GM18873 (cell line): ENCODE measurements around the gene CEP170B.

Experiments used
- ATAC-seq: cut with Tn5 transposase; IDR thresholded peaks from one replicate; pipeline ENCODE4 v1.9.1; 2021; ENCODE audit warnings: mild to moderate bottlenecking, moderate library complexity, moderate number of reproducible peaks; ENCODE audit not compliant: unreplicated experiment, low FRiP score

CEP170B gene

DNA sequence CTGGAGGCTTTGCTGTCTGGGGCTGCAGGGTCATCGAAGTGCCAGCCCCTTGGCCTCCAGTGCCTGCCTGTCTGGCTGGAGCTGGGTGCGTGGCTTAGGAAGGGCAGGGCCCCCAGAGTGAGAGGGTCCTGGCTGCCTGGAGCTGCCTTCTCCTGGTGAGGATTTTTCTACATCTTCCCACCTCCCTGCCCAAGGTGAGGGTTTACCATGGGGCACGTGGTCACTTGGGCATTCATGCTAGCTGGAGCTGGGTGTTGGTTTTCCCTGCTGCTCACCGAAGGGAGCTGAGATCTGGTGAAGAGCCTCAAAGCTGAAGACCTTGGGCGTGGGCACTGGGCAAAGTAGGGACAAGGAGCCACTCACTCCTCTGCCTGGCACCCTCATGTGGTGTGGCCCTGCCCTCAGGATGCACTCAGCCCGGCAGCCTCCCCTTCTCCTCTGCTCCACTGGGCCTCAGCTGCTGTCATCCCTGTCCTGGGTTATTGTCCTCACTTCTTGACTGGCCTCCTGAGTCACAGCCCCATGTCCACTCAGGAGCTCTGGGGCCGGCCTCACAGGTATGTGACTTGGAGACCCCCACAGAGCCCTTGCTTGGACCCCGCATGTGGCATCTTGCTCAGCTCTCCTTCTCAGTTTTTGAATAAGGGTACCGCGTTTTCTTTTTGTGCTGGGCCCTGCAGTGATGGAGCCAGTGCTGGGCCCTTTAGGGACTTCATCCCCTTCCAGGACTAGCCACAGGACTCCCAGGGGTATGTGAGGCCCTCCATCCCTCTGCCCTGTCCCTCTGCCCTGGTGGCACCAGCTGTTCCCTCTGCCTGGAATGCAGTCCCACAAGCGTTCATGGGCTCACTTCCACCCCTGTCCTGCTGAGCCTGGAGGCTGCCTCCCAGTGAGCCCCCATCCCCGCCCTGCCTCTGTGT lies 1.6 kb downstream of the CEP170B start:
- no peak for ATAC-seq

DNA sequence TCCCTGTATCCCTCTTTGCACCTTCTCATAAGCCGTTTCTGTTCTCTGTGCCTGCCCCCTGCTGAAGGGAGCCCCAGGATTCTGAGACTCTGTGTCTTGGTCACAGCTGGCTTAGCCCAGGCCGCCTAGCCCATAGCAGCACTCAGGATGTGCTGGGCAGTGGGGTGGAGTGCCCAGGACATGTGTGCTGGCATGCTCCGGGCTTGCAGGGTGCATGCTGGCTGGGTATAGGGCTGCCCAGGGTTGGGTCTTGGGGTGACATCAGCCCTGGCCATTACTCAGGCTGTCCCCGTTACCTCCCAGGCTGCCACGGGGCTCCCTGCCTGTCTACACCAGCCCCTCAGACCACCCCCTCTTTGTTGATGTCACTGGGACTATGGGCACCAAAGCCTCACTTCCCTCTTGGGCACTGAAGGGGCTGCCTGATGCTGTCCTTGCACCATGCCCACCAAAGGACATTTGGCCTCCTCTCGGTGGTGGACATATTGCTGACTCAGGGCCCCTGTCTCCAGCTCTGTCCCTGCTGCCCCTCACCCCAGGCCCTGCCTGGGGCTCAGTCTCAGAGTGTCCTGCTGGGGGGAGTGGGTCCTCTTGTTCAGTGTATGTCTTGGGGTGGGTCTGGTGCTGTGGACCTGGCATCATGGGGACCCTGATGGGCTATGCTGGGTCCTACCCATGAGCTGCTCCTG lies 2.4 kb downstream of the CEP170B start:
- no peak for ATAC-seq

DNA sequence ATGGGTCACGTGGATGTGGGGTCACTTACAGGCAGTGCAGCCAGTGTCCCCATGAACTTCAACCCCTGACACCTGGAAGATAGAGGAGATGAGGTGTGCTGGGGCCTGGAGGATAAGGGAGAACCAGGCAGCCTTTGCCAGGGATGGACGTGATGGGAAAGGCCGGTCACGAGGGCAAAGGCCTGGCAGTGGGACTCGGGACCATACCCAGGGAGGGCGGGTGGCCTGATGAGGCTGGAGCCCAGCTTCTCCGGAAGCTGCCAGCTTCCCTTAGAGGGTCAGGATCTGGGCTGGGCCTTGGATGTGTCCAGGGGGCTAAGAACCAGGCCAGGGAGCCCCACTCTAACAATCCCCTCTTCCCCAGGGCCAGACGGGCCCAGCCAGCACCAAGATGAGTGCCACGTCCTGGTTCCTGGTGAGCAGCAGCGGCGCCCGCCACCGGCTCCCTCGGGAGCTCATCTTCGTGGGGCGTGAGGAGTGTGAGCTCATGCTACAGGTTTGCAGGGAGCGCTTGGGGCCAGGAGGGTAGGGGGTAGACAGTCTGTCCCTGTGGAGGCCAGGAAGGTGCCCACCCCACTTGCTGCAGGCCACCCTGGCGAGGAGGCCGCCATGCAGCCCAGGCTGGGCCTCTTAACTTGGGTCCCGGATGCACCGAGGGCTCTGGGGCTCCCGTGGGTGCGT lies 3.1 kb downstream of the CEP170B start:
- no peak for ATAC-seq

DNA sequence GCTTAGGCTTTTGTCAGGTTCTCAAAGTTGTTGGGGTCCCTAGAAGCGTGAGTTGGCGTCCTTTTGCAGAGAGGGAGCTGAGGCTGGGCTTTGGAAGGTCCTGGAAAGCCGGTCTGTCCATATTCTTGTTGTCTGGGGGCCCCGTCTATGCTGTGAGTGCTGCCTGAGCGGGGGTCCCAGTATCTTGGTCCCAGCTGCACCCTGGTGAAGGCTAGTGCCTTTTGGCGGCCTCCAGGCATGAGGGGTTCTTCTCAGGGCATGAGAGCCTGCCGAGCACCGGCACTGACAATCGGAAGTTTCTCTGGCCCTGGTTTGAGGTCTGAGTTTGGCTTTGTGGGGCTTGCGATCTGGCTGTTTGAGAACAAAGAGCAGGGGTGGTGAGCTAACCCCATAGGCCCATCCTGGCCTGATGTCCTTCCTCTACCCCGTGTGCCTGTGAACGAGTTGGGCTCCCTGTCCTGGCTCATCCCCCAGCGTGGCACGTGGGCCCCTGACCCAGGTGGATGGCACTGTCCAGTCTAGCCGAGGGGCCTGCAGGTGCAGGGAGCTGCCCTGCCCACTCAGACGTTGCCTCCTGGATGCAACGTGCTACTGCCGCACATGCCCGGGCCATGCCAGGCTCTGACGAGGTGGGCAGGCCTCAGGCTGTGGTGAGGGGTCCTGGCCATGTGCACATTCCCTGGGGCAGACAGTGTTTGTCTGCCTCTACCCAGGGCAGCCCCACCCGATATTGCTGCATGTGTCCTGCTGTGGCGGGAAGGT lies 3.9 kb downstream of the CEP170B start:
- ATAC-seq = no peak

DNA sequence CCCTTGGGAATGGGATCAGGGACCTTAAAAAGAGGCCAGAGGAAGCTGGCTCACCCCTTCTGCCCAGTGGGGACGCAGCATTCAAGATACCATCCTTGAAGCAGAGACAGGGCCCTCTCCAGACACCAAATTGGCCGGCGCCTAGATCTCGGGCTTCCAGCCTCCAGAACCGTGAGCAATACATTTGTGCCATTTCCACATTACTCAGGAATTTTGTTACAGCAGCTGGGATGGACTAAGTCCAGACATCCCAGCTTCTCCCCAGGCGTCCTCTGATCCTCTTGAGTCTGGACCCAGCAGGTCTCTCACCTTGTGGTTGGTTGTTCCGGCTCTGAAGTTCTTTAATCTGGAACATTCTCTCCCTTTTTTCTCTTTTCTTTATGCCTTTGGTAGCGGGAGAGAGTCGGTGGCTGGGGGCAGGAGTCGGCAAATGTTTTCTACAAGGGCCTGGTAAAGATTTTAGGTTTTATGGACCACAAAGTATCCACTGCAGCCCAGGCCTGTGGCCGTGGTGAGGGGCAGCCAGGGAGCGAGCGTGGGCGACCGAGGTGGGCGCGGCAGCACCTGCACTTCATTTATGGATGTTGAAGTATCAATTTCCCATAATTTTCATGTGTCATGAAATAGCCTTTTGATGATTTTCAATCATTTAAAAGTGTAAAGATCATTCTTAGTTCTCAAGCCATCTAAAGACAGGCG lies 4.8 kb downstream of the CEP170B start:
- no peak for ATAC-seq

DNA sequence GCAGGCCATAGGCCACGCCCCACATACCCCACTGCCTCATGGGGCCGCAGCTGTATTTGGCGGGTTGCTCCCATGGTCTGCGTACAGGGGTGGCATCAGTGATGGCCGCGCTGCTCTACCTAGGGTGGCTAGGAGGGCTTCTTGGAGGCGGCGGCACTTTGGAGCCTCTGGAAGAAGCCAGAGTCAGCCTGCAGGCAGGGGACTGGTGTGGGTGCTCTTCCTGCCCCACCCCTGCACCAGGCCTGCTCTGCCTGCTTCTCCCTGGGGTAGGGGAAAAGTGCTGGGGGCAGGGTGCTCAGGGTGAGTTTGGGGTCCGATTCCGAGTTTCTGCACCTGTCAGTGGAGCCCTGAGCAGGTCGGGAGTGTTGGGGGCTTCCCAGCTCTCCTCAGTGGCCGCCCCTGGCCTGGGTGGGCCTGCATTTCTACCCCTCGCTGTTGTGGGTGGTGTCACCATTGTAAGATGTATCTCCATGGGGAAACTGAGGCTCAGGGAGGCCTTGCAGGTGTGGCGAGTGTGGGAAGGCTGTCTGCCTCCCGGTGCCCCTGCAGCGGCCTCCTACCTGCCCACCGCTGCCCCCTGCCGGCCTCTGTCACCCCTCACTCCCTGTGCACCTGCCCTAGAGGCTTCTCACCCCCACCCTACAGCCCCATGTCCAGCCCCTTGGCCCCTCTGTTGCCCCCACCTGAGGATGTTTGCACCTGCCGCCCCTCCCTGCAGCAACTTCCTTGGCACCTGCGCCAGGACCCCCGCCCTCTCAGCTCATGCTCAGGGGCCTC lies 5.5 kb downstream of the CEP170B start:
- no peak for ATAC-seq

DNA sequence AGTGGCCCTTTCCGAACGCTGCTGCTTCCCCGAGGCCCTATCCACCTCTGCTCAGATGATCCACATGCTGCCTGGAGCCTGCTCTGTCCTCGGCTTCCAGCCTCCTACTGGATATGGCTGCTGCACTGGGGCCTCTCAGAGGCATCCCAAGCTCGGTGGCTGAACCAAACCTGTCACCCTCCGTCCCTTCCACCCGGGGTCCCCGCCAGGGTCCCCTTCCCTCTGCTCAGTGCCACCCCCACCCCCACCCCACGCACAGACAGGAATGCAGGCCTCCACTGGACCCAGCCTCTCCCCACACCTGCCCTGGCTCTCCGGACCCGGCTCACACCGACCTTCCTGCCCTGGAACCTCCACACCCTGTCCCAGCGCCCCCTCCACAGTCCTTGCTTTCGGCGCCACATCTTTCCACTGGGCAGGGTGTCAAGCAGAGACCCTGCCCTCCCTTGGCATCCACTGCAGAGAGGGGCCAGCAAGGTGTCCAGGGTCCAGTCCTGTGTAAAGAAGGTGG lies 6.1 kb downstream of the CEP170B start:
- ATAC-seq = no peak

DNA sequence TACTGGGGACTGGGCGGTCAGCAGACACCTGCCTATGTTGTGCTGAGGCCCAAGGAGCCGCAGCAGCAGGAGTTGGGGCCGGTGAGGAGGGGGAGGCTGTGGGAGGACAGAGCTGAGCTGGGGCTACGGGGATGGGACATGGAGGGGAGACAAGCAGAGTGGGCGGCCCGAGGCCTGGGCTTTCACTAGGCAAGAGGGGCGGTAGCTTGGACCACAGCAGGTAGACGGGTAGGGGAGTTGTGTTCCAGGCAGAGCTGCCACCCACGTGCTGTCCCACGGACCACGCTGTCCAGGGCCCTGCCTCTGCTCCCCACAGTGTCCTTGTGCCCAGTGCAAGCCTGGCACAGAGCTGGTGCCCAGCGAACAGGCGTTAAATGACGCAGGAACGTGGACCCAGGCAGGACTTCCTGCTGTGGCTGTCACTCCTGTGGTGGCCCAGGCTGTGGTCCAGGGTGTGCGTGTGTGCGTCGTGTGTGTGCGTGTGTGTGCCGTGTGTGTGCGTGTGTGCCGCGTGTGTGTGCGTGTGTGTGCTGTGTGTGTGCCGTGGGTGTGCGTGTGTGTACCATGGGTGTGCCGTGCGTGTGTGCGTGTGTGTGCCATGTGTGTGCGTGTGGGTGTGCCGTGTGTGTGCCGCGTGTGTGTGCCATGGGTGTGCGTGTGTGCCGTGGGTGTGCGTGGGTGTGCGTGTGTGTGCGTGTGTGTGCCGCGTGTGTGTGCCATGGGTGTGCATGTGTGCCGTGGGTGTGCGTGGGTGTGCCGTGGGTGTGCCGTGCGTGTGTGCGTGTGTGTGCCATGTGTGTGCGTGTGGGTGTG lies 6.8 kb downstream of the CEP170B start:
- no peak for ATAC-seq

DNA sequence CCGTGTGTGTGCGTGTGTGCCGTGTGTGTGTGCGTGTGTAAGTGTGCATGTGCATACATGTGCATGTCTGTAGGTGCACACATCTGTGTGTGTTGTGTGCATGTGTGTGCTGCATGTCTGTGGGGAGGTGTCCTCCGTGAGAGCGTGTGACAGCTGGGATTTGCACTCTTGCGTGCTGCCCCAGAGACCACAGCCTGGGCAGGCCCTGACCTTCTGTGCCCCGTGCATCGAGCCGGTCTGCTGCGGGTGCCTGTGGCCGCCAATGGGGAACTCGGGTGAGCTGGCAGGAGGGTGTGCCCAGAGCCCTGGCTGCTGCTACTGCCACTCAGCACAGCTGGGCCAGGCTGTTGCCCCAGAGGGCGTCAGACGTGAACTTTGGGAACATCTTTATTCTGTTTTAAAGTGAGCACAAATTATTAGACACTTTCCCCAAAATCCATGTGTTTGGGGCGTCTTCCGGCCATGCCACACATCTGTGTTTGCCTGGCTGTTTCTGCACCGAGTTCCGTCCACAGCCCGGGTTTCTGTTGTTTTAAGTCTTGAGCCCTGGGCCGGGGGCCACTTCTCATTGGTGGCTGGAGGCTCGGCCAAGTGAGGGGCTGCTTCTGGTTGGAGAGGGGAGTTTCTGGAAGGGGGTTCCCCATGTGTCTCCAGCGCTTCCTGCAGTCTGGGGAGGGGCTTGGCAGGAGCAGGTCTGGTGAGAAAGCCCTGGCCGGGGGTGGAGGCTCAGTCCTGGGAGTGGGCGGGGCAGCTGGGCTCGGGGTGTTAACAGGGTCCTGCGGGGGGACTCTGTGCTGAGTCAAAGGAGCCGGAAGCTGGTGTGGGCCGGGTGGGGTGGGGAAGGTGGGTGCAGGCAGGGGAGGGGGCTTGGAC lies 7.6 kb downstream of the CEP170B start:
- ATAC-seq = no peak

DNA sequence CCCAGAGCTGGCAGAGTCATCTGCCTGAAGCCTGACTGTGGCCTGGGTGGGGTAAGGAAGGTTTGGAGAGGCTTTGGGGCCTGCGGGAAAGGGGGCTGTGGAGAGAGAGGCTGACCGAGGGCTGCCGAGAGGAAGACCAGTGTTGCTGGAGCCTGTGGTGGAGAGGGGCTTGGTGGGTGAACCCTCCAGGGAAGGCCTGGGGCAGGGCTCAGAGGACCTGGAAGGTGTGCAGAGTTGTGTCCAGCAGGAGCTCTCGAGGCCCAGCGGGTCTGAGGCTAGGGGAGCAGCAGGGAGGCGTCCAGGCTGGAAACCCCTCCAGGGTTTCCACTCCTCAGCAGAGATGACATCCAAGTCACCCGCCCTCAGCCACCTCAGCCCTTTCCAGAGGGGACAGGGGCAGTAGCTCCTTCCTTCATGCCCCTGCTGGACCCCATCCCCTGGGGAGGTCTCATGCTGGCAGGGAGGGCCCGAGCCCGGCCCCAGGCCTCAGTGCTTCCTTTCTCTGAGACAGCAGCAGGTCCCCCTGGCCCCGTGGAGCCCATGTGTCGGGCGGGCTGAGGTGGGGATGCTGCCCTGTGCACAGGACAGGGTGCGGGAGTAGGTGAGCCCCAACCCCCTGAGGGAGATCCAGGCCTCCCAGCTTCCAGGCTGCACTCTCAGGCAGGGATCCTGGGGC lies 8.4 kb downstream of the CEP170B start:
- ATAC-seq = no peak

DNA sequence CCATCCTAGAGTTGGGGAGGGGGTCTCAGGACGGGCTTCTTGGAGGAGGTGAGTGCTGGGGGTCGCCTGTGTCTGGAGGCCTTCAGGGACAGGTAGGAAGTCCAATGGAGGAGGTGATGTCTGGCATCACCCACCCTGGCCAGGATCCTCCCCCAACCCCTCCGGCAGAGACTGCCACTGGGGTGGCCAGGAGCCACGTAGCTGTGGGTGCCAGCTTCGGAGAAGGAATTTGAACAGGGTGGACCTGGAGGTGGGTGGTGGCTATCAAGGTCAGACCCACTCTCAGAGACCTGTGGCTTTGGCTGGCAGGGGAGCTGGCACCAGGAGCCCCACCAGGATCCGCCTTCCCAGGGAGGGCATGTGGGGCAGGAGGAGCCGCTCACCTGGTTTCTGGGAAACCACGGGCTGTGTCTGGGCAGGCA lies 9.1 kb downstream of the CEP170B start:
- ATAC-seq = no peak

DNA sequence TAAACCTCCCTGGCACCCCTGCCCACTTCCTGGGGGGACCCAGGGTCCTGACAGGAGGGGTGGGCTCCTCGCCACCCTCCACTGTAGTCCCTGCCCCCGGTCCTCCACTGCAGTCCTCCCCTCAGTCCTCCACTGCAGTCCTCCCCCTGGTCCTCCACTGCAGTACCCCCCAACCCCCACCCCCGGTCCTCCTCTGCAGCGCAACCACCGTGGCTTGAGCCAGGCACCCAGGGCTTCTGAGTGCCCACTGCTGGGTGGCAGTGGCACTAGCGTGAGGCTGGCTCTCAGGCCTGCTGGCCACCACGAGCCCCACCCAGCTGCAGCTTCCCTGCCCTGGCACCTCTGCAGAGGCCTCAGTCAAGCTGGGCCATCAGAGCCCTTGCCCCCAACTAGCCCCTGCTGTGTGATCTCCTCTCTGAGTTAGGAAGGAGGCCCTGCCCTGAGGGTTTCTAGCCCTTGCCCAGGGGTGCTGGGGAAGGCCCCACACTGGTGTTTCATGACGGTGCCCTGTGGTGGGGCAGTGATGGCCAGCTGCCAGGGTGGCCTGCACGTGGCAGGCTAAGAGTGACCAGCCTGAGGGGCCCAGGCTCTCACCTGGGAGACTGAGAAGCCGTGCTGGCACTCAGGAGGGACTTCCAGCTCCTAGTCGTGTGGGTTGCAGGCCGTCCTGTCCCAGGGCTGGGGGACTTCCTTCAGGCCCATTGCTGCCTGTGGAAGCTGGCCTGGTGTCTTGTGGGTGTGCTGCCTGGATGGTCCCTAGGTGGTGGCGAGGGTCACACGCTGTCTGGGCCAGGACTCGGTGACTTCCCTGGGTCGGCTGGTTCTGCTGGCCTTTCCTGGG lies 9.7 kb downstream of the CEP170B start:
- ATAC-seq = no peak

DNA sequence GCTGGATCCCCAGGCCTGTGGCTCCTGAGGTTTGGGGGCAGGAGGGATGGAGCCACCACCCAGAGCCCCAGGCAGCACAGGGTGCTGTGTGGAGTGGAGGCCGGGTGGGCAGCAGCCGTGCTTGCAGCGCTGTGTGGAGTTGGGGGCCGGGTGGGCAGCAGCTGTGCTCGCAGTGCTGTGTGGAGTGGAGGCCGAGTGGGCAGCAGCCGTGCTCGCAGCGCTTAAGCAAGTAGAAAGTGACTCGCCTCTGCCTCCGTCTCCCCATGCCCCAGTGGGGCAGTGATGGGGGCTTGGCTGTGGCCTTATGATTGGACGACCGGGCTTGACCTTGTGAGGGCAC lies 10.3 kb downstream of the CEP170B start:
- ATAC-seq = no peak

DNA sequence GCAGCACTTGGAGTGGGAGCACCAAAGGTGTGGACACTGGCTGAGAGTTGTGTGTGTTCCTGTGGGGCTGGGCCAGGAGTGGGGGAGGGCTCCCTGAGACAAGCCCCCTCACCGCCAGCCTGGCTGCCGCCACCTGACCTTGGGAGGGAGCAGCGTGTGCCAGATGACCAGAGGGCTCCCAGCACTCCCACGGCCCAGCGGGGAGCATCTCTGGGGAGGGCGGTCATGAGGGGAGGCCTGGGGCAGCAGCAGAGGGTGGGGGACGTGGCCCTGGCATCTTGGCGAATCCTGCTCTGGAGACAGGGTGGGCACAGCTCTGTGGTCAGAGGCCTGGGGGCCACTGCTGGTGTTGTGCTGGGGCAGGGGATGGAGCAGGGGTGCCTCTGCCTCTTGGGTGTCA lies 10.7 kb downstream of the CEP170B start:
- no peak for ATAC-seq

DNA sequence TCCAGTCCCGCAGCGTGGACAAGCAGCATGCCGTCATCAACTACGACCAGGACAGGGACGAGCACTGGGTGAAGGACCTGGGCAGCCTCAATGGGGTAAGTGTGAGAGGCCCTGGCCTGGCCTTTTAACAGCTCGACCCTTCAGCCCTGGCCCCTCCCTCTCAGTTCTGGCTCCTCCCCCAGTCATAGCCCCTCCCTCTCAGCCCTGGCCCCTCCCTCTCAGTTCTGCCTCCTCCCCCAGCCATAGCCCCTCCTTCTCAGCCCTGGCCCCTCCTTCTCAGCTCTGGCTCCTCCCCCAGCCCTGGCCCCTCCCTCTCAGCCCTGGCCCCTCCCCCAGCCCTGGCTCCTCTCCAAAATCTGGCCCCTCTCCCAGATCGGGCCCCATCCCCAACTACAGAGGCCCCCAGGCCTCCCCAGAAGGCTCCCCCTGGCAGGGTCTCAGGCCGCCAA lies 11.2 kb downstream of the CEP170B start:
- no peak for ATAC-seq
